ENCODE data around the gene ZFAND3.

ZFAND3 gene

GRCh38 chr6:38187325-38187724, 367.8 kb downstream of the ZFAND3 start:
- DNase-seq (ENCODE audit: low read depth): no peak

DNA sequence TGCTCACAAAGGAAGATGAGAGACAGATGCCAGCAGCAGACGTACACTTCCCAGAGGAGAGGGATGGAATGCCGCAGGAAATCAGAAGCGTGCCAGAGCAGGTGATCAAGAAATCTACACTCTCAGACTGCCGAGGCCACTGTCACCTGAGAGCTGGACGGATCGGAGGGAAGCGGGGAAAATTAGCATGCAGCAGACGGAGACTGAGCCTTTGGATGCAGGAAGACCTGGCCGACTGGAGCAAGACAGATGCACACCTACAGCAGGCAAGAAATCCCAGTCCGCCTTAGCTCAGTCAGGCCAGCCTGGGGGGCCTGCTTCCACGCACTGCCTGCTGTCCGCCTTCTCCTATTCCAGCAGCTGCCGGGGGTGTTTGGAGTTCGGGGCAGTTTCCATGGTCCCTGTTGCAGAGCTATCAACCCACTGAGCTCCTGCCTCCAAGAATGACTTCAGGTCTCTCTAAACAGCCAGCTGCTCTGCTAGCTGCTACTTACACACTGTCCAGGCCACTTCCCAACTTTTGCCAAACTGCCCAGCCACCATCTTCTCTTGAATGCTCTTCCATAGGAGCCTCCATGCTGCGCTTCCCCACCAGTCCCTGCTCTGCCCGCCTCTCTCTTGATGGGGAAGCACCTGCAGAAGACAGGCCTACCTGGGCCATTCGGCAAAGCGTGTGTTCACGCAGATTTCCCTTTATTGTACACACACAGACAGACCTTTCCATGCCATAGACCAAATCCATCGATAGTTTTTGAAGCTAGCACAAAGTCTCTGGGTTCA, 368.5 kb downstream of the ZFAND3 start:
- DNase-seq (ENCODE audit: low read depth): no peak

GRCh38 chr6:38188677-38189335, 369.3 kb downstream of the ZFAND3 start:
- no peak for DNase-seq (ENCODE audit: low read depth)

DNA sequence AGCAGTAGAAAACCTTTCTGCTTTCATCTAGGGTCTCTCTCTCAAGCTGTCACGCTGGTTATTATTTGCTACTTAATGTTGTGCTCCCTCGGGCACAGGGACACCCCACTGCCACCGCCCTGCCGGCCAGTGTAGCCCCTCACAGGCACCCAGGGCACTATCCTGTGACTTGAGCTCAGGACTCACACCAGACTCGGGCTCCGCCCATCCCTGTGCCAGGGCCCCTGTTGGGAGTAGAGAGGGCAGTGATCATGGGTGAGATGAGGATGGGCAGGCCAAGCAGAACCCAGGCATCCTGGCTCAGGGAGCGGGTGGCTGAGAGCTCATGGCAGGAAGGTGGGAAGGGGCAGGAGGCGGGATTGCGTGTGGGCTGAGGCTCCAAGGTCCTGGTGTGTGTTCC, 371.9 kb downstream of the ZFAND3 start:
- DNase-seq (ENCODE audit: low read depth): no peak

DNA sequence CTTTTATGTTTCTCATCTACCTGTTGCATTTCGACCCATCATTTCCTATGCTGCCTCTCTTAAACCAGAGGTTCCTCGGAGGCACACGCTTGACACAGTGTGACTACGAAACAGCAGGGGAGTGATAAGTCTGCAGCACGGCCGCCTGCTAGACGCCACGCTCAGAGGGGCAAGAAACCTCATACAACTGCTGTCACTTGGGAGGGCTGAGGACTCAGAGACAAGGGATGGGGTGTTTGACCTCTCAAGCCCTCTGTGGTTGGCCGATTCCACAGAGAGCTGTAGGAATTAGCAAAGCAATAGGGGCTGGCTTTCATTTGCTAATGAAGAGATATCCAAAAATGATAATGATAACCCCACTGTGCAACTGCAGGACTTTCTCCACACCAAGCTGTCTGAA, 372.5 kb downstream of the ZFAND3 start:
- DNase-seq (ENCODE audit: low read depth): no peak

DNA sequence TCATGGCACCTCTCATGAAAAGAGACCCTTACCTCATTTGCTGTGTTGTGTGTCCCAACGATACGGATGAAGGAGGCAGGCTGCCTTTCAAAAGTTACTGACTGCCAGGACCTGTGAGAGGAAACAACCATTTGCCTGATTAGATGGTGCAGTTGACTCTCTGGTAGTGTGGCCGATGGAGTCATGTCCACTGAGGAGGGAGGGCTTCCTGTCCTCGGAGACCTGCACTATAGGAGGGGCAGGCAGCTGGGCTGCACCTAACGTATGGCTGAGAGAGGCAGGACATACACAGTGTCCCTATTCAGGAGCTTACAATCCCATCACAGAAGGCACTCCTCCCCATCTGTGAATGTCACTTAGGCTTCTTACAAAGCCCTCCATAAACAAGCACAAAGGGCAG, 373.0 kb downstream of the ZFAND3 start:
- DNase-seq (ENCODE audit: low read depth): no peak

GRCh38 chr6:38193051-38193450, 373.5 kb downstream of the ZFAND3 start:
- DNase-seq (ENCODE audit: low read depth): no peak

GRCh38 chr6:38193481-38194281, 374.2 kb downstream of the ZFAND3 start:
- DNase-seq (ENCODE audit: low read depth): no peak

DNA sequence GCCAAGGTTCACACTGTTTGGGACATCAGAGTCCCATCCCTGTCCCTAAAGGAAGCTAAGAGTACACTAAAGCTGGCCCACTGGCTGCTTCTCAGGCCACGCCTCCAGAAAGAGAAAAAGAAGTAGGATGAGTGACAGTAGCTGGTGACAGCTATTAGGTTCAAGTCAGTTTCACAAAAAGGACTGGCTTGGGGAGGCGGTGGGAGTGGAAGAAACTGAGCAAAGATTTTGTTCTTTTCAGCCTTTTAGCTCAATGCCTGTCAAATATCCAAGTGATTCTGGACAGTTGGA, 374.7 kb downstream of the ZFAND3 start:
- no peak for DNase-seq (ENCODE audit: low read depth)

- no peak for DNase-seq (ENCODE audit: low read depth)
Measured at GRCh38 chr6:38194589-38194988, 375.1 kb downstream of the ZFAND3 start.

DNA sequence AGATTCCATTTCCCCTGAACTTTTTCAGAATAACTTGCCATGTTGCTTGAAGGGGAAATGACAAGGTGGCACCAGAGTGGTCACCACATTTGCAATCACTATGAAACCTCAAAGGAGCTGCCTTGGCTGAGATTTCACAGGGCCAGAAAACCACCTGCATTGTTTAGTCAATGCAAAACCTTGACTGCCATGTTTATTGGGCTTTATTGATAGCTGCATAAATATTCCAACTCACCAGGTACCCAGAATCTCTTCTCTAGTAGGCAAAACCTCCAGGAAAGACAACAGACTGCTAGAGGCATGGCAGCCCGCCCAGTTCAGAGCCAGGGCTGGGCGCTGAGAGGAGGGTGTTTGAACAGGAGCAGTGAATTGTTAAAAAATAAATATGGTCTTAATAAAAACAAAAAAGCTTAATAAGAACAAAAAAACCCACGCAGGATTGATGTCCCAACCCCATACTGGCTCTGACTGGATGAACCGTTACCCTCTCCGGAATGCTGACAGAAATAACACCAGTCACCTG, 375.6 kb downstream of the ZFAND3 start:
- DNase-seq (ENCODE audit: low read depth): no peak

- DNase-seq (ENCODE audit: low read depth): no peak
Measured at GRCh38 chr6:38198219-38198618, 378.7 kb downstream of the ZFAND3 start.
